Small intestine (tissue), 7 donors: Measurements from ENCODE around the gene ZNF835. TPM values are rescaled to one million over a fixed set of nuclear protein-coding genes. Genes with fewer than 3 reads are reported as not detected.

ENCODE experiments used
- DNase-seq, 2 donors: peaks; one replicate each; pipeline versions ENCODE4 v3.0.0 to v3.0.0-alpha.2; 2013
- FAIRE-seq: peaks from 2 replicates; lab custom pipeline; 2012; peaks lifted over from hg19 to GRCh38; lab: Jason Lieb, UNC
- H3K27ac ChIP-seq, 3 donors: one replicate each; pipeline ENCODE4 v1.5.1; 2013; ENCODE audit warnings: low read length in 2 of 3, mild to moderate bottlenecking in 2 of 3, control low read depth in 1 of 3, inconsistent platforms in 1 of 3, low read depth in 1 of 3, moderate library complexity in 1 of 3
- H3K27me3 ChIP-seq, 3 donors: one replicate each; pipeline ENCODE4 v1.6.1; 2013; ENCODE audit warnings: low read length in 3 of 3, inconsistent platforms in 1 of 3; ENCODE audit not compliant: control insufficient read depth in 3 of 3, insufficient read depth in 3 of 3
- H3K36me3 ChIP-seq, 3 donors: one replicate each; pipeline ENCODE4 v1.6.1; 2013; ENCODE audit warnings: low read length in 3 of 3, inconsistent platforms in 1 of 3, low read depth in 1 of 3, mild to moderate bottlenecking in 1 of 3, moderate library complexity in 1 of 3; ENCODE audit not compliant: control insufficient read depth in 3 of 3, insufficient read depth in 2 of 3
- H3K4me1 ChIP-seq, 3 donors: one replicate each; pipeline ENCODE4 v1.6.1; 2013; ENCODE audit warnings: low read length in 2 of 3, inconsistent platforms in 1 of 3, low read depth in 1 of 3, mild to moderate bottlenecking in 1 of 3, moderate library complexity in 1 of 3; ENCODE audit not compliant: control insufficient read depth in 3 of 3, insufficient read depth in 2 of 3
- H3K4me3 ChIP-seq, 3 donors: one replicate each; pipeline ENCODE4 v1.5.1; 2013; ENCODE audit warnings: low read length in 3 of 3, control low read depth in 1 of 3, inconsistent platforms in 1 of 3, low read depth in 1 of 3, mild to moderate bottlenecking in 1 of 3, moderate library complexity in 1 of 3
- H3K9me3 ChIP-seq, 2 donors: one replicate each; pipeline ENCODE4 v1.6.1; 2013; ENCODE audit warnings: low read depth in 1 of 2, low read length in 1 of 2; ENCODE audit not compliant: control insufficient read depth in 2 of 2, insufficient read depth in 1 of 2
- WGBS, 3 donors: extraction: QIAGEN DNeasy Blood & Tissue Kit; methylation state at CpG; one replicate each; pipeline ENCODE4 v1.1.7; 2013; 5-methylcytosine and 5-hydroxymethylcytosine counted together
- polyA plus RNA-seq, 4 donors: library from polyadenylated mRNA; stranded (reverse) in 3 of 4; unstranded in 1 of 4; fragments of 200-250 nt in 3 of 4; fragments of 120-200 nt in 1 of 4; gene quantifications; one replicate each; pipeline versions ENCODE4 v1.2.1 to v1.2.3, GENCODE V29; 2013
- donor health status: healthy with polysubstance abuse.
- donor health status: control.
- donor health status: control.
- donor health status: Bipolar disorder and iron deficiency.
- donor health status: healthy.

Gene ZNF835
- polyA plus RNA-seq, 4 donors: 0.76 to 2.5 TPM; not detected in 2

GRCh38 chr19:56622374-56622773, 49.2 kb downstream of the ZNF835 start:
- Histone ChIP-seq H3K27ac (no peak overlapping the region), H3K27me3 (no peaks in the 10 kb centered on the region), H3K4me1 (no peaks in the 10 kb centered on the region), H3K4me3 (no peak overlapping the region), H3K36me3 (peaks cover 0 to 41% (median 8%) of the 10 kb centered on the region in 3 donors), H3K9me3 (peaks cover 11 to 96% of the 10 kb centered on the region in 2 donors)
- WGBS, 3 donors: 94 to 98% (median 98%) methylated on average over 37 of the region's 37 CpGs
- no peak for FAIRE-seq
- DNase-seq: no peak

DNA sequence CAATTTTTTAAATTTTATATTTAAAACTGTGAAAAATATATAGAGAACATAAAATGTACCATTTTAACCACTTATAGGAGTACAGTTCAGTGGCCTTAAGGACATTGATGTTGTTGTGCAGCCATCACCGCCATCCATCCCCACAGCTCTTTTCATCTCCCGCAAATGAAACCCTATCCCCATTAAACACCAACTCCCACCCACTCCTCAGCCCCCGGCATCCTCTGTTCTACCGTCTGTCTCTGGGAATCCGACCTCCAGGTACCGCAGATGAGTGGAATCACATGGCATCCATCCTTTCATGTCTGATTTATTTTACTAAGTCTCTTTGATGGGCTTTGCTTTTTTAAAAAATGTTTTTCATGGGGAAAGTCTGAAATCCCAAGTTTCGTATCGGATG, 52.4 kb downstream of the ZNF835 start:
- Histone ChIP-seq H3K4me3 (no peak overlapping the region), H3K27ac (no peak overlapping the region), H3K36me3 (peaks cover 3 to 32% (median 8%) of the 10 kb centered on the region in 3 donors), H3K9me3 (peaks cover 9 to 76% of the 10 kb centered on the region in 2 donors), H3K27me3 (no peaks in the 10 kb centered on the region), H3K4me1 (no peaks in the 10 kb centered on the region)
- DNase-seq (no peak), FAIRE-seq (no peak)
- 84 to 87% (median 84%) methylated on average over 8 of the region's 8 CpGs for whole genome bisulfite sequencing, 3 donors

- H3K4me3 ChIP-seq: no peak overlapping the region
- peaks cover 10 to 73% of the 10 kb centered on the region in 2 donors for H3K9me3 ChIP-seq
- H3K27ac ChIP-seq: no peak overlapping the region
- no peaks in the 10 kb centered on the region for H3K4me1 ChIP-seq
- 93 to 95% (median 95%) methylated on average over 8 of the region's 8 CpGs for WGBS, 3 donors
- no peak for DNase-seq
- H3K27me3 ChIP-seq: no peaks in the 10 kb centered on the region
- FAIRE-seq: no peak
- peaks cover 3 to 33% (median 8%) of the 10 kb centered on the region in 3 donors for H3K36me3 ChIP-seq
Observed at GRCh38 chr19:56617531-56617930, 54.0 kb downstream of the ZNF835 start.

GRCh38 chr19:56613639-56614038, 57.9 kb downstream of the ZNF835 start:
- no peaks in the 10 kb centered on the region for H3K27me3 ChIP-seq
- peaks cover 2 to 53% of the 10 kb centered on the region in 2 donors for H3K9me3 ChIP-seq
- DNase-seq: no peak
- no peaks in the 10 kb centered on the region for H3K4me1 ChIP-seq
- no peak for FAIRE-seq
- WGBS, 3 donors: 80 to 92% (median 89%) methylated on average over 5 of the region's 5 CpGs
- no peak overlapping the region for H3K4me3 ChIP-seq
- peaks cover 0 to 17% (median 8%) of the 10 kb centered on the region in 3 donors for H3K36me3 ChIP-seq
- no peak overlapping the region for H3K27ac ChIP-seq

DNA sequence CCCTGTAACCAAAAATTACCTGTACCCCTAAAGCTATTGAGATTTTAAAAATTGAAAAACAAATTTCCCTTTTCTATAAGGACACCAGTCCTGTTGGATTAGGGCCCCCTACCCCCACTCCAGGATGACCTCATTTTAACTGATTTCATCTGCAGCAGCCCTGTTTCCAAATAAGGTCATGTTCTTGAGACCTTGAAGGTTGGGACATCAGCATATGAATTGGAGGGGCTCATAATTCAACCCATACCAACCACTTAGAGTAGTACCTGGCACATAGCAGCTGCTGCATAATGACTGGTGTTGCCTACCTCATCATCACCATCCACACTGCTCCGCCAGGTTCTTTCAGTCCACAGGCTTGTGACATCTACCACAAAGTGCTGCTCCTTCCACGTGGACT, 58.8 kb downstream of the ZNF835 start:
- no peak overlapping the region for H3K27ac ChIP-seq
- H3K27me3 ChIP-seq: no peaks in the 10 kb centered on the region
- peaks cover 0 to 11% (median 8%) of the 10 kb centered on the region in 3 donors for H3K36me3 ChIP-seq
- no peak for DNase-seq
- H3K4me3 ChIP-seq: no peak overlapping the region
- H3K4me1 ChIP-seq: no peaks in the 10 kb centered on the region
- FAIRE-seq: no peak
- WGBS, 3 donors: 91 to 100% (median 91%) methylated on average over 2 of the region's 2 CpGs
- peaks cover 3 to 52% of the 10 kb centered on the region in 2 donors for H3K9me3 ChIP-seq

Other genes starting within 250 kb of the ZNF835 start
- 1 to 10 TPM in 1 of 4 donors, under 1 TPM in 1, not detected in 2; 0.73 to 9.5 TPM for gene ZNF667, start 194.4 kb downstream of the ZNF835 start, polyA plus RNA-seq
- gene ZNF471, start 163.9 kb downstream of the ZNF835 start, polyA plus RNA-seq: 10 to 100 TPM in 1 of 4 donors, 1 to 10 TPM in 1, under 1 TPM in 2; 0.22 to 10.0 (median 0.91) TPM
- 1 to 10 TPM in 2 of 4 donors, under 1 TPM in 2; 0.22 to 6.1 (median 1.1) TPM for gene ZFP28, start 132.8 kb downstream of the ZNF835 start, polyA plus RNA-seq
- gene ZNF470, start 104.3 kb downstream of the ZNF835 start, polyA plus RNA-seq: 1 to 10 TPM in 2 of 4 donors, under 1 TPM in 2; 0.54 to 7.4 (median 1.3) TPM
- 1 to 10 TPM; 1.4 to 3.7 (median 2.5) TPM for gene ZNF71, start 76.5 kb downstream of the ZNF835 start, polyA plus RNA-seq
- gene SMIM17, start 28.6 kb downstream of the ZNF835 start, polyA plus RNA-seq: under 1 TPM in 2 of 4 donors, not detected in 2; 0.09 to 0.55 TPM
- gene PEG3, start 169.0 kb upstream of the ZNF835 start, polyA plus RNA-seq: 1 to 10 TPM in 2 of 4 donors, under 1 TPM in 1, not detected in 1; 0.27 to 5.9 (median 2.2) TPM
- gene ZIM2, start 169.0 kb upstream of the ZNF835 start, polyA plus RNA-seq: under 1 TPM in 1 of 4 donors, not detected in 3; 0.30 TPM